Globus pallidus (tissue), 1 donor: ENCODE results near the gene FOXRED2.

Experiments used
- DNase-seq: peaks from one replicate; pipeline ENCODE4 v3.0.0-alpha.2; 2015; ENCODE audit warnings: low spot score

Gene FOXRED2

GRCh38 chr22:36449596-36450175 is 57.2 kb downstream of the FOXRED2 start:
- no peak for DNase-seq

- DNase-seq: no peak
Measured at GRCh38 chr22:36447632-36448031, 59.2 kb downstream of the FOXRED2 start.

GRCh38 chr22:36445158-36445668 is 61.6 kb downstream of the FOXRED2 start:
- DNase-seq: no peak

- DNase-seq: no peak
Measured at GRCh38 chr22:36443198-36443770, 63.6 kb downstream of the FOXRED2 start.

- no peak for DNase-seq
Measured at GRCh38 chr22:36442506-36443197, 64.2 kb downstream of the FOXRED2 start.

GRCh38 chr22:36440429-36441002 is 66.3 kb downstream of the FOXRED2 start:
- DNase-seq: no peak

- DNase-seq: no peak
Measured at GRCh38 chr22:36439481-36440271, 67.2 kb downstream of the FOXRED2 start.
